Measurements from ENCODE around the gene ZNRF4.

ZNRF4 gene

GRCh38 chr19:5501907-5502306, 46.7 kb downstream of the ZNRF4 start (continued):
- TF ChIP-seq, protein P1, sequence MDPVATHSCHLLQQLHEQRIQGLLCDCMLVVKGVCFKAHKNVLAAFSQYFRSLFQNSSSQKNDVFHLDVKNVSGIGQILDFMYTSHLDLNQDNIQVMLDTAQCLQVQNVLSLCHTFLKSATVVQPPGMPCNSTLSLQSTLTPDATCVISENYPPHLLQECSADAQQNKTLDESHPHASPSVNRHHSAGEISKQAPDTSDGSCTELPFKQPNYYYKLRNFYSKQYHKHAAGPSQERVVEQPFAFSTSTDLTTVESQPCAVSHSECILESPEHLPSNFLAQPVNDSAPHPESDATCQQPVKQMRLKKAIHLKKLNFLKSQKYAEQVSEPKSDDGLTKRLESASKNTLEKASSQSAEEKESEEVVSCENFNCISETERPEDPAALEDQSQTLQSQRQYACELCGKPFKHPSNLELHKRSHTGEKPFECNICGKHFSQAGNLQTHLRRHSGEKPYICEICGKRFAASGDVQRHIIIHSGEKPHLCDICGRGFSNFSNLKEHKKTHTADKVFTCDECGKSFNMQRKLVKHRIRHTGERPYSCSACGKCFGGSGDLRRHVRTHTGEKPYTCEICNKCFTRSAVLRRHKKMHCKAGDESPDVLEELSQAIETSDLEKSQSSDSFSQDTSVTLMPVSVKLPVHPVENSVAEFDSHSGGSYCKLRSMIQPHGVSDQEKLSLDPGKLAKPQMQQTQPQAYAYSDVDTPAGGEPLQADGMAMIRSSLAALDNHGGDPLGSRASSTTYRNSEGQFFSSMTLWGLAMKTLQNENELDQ (tag by site-specific recombination; IDR thresholded peaks at IDR 0.05; ENCODE audit: low read depth), result no peak
- TF ChIP-seq EGR2 (tag by site-specific recombination; IDR thresholded peaks at IDR 0.05; ENCODE audit: low read depth) (no peak), MEIS1 (CRISPR knock-in tag; IDR thresholded peaks at IDR 0.05; ENCODE audit: borderline replicate concordance) (no peak), ZNF529 (tag by site-specific recombination; IDR thresholded peaks at IDR 0.05; ENCODE audit: insufficient replicate concordance) (no peak), ZNF311 (tag by site-specific recombination; IDR thresholded peaks at IDR 0.05; ENCODE audit: borderline replicate concordance) (no peak), ZFP37 (tag by site-specific recombination; IDR thresholded peaks at IDR 0.05) (no peak), ZFHX2 (tag by site-specific recombination; conservative IDR thresholded peaks at IDR 0.05) (no peak), ZNF157 (tag by site-specific recombination; IDR thresholded peaks at IDR 0.05) (no peak), ZNF174 (tag by site-specific recombination; IDR thresholded peaks at IDR 0.05) (no peak), RBAK (tag by site-specific recombination; IDR thresholded peaks at IDR 0.05) (no peak), ZNF654 (tag by site-specific recombination; IDR thresholded peaks at IDR 0.05; ENCODE audit: low read depth) (no peak), ZIC2 (tag by site-specific recombination; IDR thresholded peaks at IDR 0.05) (no peak), GFI1B (tag by site-specific recombination; IDR thresholded peaks at IDR 0.05) (no peak), ZNF768 (tag by site-specific recombination; IDR thresholded peaks at IDR 0.05) (no peak), ZNF394 (tag by site-specific recombination; IDR thresholded peaks at IDR 0.05; ENCODE audit: borderline replicate concordance) (no peak), OSR2 (tag by site-specific recombination; IDR thresholded peaks at IDR 0.05) (no peak), ZNF302 (tag by site-specific recombination; IDR thresholded peaks at IDR 0.05; ENCODE audit: low read depth) (no peak), ZBTB8A (tag by site-specific recombination; IDR thresholded peaks at IDR 0.05) (no peak), ZNF558 (tag by site-specific recombination; IDR thresholded peaks at IDR 0.05) (no peak), PRDM4 (tag by site-specific recombination; IDR thresholded peaks at IDR 0.05) (no peak), ZNF514 (tag by site-specific recombination; IDR thresholded peaks at IDR 0.05) (no peak), ZNF423 (tag by site-specific recombination; IDR thresholded peaks at IDR 0.05) (no peak), ZNF169 (tag by site-specific recombination; IDR thresholded peaks at IDR 0.05) (0 out of 2 replicates have a peak, but pooled peaks have one; percentile 67), ZNF274 (IDR thresholded peaks at IDR 0.05; ENCODE audit: low read length) (no peak), ZNF274 (tag by site-specific recombination; IDR thresholded peaks at IDR 0.05; ENCODE audit: borderline replicate concordance) (no peak), ZBTB10 (tag by site-specific recombination; IDR thresholded peaks at IDR 0.05) (no peak), ZNF530 (tag by site-specific recombination; IDR thresholded peaks at IDR 0.05; ENCODE audit: low read depth) (no peak), PRDM1 (tag by site-specific recombination; IDR thresholded peaks at IDR 0.05) (peak; percentile 100), ZNF837 (tag by site-specific recombination; IDR thresholded peaks at IDR 0.05) (no peak), ZNF366 (tag by site-specific recombination; conservative IDR thresholded peaks at IDR 0.05) (peak; percentile 72)
- TF ChIP-seq, protein P2, sequence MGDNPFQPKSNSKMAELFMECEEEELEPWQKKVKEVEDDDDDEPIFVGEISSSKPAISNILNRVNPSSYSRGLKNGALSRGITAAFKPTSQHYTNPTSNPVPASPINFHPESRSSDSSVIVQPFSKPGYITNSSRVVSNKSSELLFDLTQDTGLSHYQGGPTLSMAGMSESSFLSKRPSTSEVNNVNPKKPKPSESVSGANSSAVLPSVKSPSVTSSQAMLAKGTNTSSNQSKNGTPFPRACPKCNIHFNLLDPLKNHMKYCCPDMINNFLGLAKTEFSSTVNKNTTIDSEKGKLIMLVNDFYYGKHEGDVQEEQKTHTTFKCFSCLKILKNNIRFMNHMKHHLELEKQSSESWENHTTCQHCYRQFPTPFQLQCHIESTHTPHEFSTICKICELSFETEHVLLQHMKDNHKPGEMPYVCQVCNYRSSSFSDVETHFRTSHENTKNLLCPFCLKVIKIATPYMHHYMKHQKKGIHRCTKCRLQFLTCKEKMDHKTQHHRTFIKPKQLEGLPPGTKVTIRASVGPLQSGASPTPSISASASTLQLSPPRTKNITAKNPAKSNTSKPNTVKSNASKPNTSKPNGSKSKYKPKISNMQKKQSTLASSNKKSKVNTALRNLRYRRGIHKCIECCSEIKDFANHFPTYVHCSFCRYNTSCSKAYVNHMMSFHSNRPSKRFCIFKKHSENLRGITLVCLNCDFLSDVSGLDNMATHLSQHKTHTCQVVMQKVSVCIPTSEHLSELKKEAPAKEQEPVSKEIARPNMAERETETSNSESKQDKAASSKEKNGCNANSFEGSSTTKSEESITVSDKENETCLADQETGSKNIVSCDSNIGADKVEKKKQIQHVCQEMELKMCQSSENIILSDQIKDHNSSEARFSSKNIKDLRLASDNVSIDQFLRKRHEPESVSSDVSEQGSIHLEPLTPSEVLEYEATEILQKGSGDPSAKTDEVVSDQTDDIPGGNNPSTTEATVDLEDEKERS (tag by site-specific recombination; IDR thresholded peaks at IDR 0.05), result no peak

All from HEK293 (cell line).